ENCODE data around the gene DNASE1L2. TPM values are rescaled to one million over a fixed set of nuclear protein-coding genes. Genes with fewer than 3 reads are reported as not detected.

The DNASE1L2 gene
- total and polyA plus RNA-seq, 2 of the 8 experiments (the other 6 are each of a cell fraction or from before 2014, with no cell fraction given): 0.35 to 0.97 TPM

- TF ChIP-seq EGR1 (IDR thresholded peaks at IDR 0.05; ENCODE audit: borderline replicate concordance, low read depth, low read length): no peak
- no peak for TF ChIP-seq SIN3A (conservative IDR thresholded peaks at IDR 0.05 in 1 of 2, IDR thresholded peaks at IDR 0.05 in 1 of 2; ENCODE audit: low read depth in 1 of 2, low read length in 2 of 2)
- no peak for TF ChIP-seq CBX8 (IDR thresholded peaks at IDR 0.05; ENCODE audit: borderline replicate concordance, low read depth, low read length)
- TF ChIP-seq KDM5A (IDR thresholded peaks at IDR 0.05; ENCODE audit: low read length): no peak
- TF ChIP-seq RXRA (IDR thresholded peaks at IDR 0.05; ENCODE audit: insufficient read depth, low read depth, low read length): no peak
Measured at GRCh38 chr16:2210009-2210332, 26.3 kb upstream of the DNASE1L2 start (continued).

Measured in H1 (cell line).